ENCODE results near the gene CENPH.

Gene CENPH

DNA sequence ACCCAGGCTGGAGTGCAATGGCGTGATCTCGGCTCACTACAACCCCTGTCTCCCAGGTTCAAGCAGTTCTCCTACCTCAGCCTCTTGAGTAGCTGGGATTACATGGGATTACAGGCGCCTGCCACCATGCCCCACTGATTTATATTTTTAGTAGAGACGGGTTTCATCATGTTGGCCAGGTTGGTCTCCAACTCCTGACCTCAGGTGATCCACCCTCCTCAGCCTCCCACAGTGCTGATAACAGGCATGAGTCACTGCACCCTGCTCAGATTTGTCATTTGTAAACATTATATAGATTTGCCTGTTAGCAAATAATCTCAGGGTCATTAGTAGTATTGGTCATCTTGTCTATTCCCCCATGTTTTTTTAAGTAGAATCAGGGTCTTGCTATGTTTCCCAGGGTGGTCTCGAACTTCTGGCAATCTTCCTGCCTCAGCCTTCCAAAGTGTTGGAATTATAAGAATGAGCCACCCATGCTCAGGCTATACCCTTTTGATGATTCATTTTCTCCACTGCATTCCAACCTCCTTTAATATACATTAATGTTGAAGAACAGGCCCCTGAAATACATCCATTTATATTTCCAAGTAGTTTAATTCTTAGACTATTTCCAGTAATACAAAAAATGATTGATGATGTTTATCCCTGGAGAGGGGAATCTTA is 17.3 kb downstream of the CENPH start:
- TF ChIP-seq SIN3A (IDR thresholded peaks at IDR 0.05; ENCODE audit: borderline replicate concordance, insufficient read depth, low read length) (no peak), TAF1 (IDR thresholded peaks at IDR 0.05; ENCODE audit: borderline replicate concordance, insufficient read depth, low read length) (no peak), POLR2AphosphoS5 (IDR thresholded peaks at IDR 0.05; ENCODE audit: low read depth, low read length) (no peak), REST (IDR thresholded peaks at IDR 0.05; ENCODE audit: insufficient read depth in 1 of 2, low read depth in 2 of 2, low read length in 2 of 2) (no peak), FOXP2 (optimal IDR thresholded peaks at IDR 0.05; ENCODE audit: borderline replicate concordance, extremely low read depth, extremely low read length, insufficient read depth) (no peak)

DNA sequence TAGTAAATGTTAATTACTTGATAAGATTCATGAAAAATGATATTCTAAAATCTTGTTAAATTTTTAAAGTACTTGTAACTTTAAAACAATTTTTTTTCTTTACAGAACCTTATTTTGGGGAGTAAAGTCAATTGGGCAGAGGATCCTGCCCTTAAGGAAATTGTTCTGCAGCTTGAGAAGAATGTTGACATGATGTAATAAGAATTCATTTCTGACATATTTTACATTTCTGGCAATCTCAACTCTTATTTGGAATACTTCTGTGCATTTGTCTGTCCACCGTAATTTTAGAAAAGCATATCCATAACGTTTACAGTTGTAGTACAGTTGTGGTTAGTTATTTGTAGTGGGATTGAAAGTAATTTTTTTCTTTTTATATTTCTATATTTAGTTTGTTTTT is 20.2 kb downstream of the CENPH start:
- TF ChIP-seq SIN3A (IDR thresholded peaks at IDR 0.05; ENCODE audit: borderline replicate concordance, insufficient read depth, low read length) (no peak), TAF1 (IDR thresholded peaks at IDR 0.05; ENCODE audit: borderline replicate concordance, insufficient read depth, low read length) (no peak), REST (IDR thresholded peaks at IDR 0.05; ENCODE audit: insufficient read depth in 1 of 2, low read depth in 2 of 2, low read length in 2 of 2) (no peak), FOXP2 (optimal IDR thresholded peaks at IDR 0.05; ENCODE audit: borderline replicate concordance, extremely low read depth, extremely low read length, insufficient read depth) (no peak)

GRCh38 chr5:69211200-69211599 is 21.8 kb downstream of the CENPH start:
- TF ChIP-seq REST (IDR thresholded peaks at IDR 0.05; ENCODE audit: insufficient read depth in 1 of 2, low read depth in 2 of 2, low read length in 2 of 2) (no peak), FOXP2 (optimal IDR thresholded peaks at IDR 0.05; ENCODE audit: borderline replicate concordance, extremely low read depth, extremely low read length, insufficient read depth) (no peak), SIN3A (IDR thresholded peaks at IDR 0.05; ENCODE audit: borderline replicate concordance, insufficient read depth, low read length) (no peak), TAF1 (IDR thresholded peaks at IDR 0.05; ENCODE audit: borderline replicate concordance, insufficient read depth, low read length) (no peak), POLR2AphosphoS5 (IDR thresholded peaks at IDR 0.05; ENCODE audit: low read depth, low read length) (no peak)

GRCh38 chr5:69212022-69212421 is 22.6 kb downstream of the CENPH start:
- TF ChIP-seq TAF1 (IDR thresholded peaks at IDR 0.05; ENCODE audit: borderline replicate concordance, insufficient read depth, low read length) (no peak), REST (IDR thresholded peaks at IDR 0.05; ENCODE audit: insufficient read depth in 1 of 2, low read depth in 2 of 2, low read length in 2 of 2) (no peak), SIN3A (IDR thresholded peaks at IDR 0.05; ENCODE audit: borderline replicate concordance, insufficient read depth, low read length) (no peak)

Measured in PFSK-1 (cell line).